Epidermal melanocyte (primary cell): Measurements from ENCODE around the gene PRKCZ.

Experiments used
- DNase-seq: peaks from one replicate; pipeline ENCODE4 v3.0.0; 2011; ENCODE audit warnings: low spot score; ENCODE audit not compliant: insufficient read length

PRKCZ gene

DNA sequence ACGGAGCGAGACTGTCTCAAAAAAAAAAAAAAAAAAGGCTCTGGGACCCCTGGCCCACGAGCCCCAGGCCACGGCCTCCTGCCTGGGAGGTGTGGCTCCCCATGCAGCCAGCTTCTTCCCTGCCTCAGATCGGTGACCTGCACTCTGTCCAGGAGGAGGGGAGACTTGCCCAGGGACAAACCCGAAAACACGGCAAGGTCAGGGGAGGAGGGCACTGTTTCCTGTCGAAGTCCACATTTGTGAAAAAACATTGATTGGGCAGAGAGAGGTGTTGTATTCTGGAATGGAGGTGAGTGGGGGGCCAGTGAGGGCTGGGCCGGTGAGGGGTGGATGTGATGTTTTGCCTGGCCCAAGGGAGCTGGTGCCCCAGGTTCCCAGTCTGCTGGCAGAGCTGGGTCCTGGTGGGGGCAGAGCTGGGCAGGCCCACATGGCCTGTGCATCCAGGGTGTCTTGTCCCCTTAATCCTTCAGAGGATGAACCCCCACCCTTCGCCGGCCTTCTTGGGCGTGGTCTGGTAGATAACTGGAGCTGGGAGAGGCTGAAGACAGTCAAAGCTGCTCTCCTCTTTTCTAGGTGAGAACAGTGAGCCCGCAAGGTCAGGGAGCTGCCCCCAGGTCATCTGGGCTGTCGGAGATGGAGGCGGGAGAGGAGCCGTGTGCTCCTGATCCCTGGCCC is 156.7 kb downstream of the PRKCZ start:
- no peak for DNase-seq

DNA sequence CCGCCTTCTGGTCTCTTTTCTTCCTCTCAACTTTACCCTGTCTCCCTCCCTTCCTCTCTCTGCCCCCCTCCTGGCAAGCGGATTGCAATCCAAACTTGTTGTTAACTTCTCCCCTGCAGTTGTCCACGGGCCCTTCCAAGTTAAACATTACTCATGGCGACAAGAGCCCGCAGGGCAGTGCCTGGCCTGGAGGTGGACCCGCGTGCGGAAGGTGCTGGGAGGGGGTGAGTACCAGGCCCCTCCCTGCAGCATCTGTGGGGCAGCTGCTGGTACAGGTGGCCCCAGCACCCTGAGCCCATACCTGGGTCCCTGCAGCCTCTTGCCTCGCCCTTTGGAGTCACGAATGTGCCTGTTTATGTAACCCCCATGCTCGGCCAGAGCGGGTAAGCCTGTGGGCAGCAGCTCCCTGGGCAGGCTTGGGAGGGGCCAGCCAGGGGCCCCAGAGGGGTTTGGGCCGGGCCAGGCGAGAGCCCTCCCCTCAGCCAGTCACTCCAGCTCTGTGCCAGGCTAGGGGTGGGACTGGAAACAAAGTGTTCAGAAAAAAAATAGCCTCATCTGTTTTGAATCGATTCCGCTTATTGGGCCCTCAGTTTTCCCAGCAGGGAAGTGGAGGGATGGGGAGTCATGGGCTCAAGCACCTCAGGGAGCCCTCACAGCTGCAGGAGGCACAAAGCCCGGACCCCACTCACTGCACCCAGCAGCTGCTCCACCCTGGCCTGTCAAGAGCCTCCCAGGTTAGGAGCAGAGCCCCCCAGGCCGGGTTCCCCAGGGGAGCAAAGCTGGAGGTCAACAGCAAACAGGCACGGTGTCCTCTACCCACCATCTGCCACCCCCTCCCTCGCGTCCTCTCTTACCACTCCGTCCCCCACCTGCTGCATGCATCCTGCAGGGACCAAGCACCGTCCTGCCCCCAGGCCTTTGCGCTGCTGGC is 158.4 kb downstream of the PRKCZ start:
- DNase-seq = no peak

- no peak for DNase-seq
Measured at GRCh38 chr1:2209400-2210083, 159.3 kb downstream of the PRKCZ start.

DNA sequence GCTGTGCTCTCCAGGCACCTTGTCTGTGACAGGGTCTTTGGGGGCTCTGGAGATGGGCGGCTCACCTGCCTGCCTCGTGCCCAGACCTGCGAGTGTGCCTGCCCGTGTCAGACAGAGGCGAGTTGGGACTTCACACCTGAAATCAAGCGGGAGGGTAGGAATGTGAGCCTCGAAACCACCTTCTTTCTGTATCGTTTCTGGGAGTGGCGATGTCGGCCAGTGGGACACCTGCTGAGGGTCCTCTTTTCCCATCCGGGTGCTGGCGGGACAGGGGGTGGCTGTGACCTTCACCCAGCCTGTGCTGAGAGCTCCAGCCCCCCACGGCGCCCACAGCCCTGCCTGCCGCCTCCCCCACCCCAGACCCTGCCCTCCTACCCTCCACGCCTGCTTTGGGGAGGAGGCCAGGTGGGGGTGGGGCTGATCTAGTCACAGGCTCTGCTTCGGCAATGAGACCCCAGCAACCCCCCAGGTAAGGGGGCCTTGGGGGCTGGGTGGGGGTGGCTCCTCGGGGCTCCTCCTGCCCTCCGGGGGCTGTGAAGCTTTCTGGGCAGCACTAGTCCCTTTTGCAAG is 160.0 kb downstream of the PRKCZ start:
- DNase-seq = no peak

- DNase-seq = no peak
Measured at GRCh38 chr1:2210786-2211185, 160.6 kb downstream of the PRKCZ start.

DNA sequence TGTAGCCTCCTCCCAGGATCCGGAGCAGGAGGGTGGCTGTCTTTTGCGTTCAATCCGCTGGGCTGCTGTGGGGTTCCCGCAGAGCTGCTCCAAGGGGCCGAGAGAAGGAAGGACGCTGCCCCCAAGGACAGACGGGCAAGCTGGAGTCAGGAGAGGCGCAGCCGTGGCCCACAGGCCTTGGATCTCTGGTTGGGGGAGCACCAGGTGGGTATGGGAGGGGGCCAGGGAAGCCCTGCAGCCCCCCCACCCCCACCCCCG is 162.0 kb downstream of the PRKCZ start:
- DNase-seq = no peak

DNA sequence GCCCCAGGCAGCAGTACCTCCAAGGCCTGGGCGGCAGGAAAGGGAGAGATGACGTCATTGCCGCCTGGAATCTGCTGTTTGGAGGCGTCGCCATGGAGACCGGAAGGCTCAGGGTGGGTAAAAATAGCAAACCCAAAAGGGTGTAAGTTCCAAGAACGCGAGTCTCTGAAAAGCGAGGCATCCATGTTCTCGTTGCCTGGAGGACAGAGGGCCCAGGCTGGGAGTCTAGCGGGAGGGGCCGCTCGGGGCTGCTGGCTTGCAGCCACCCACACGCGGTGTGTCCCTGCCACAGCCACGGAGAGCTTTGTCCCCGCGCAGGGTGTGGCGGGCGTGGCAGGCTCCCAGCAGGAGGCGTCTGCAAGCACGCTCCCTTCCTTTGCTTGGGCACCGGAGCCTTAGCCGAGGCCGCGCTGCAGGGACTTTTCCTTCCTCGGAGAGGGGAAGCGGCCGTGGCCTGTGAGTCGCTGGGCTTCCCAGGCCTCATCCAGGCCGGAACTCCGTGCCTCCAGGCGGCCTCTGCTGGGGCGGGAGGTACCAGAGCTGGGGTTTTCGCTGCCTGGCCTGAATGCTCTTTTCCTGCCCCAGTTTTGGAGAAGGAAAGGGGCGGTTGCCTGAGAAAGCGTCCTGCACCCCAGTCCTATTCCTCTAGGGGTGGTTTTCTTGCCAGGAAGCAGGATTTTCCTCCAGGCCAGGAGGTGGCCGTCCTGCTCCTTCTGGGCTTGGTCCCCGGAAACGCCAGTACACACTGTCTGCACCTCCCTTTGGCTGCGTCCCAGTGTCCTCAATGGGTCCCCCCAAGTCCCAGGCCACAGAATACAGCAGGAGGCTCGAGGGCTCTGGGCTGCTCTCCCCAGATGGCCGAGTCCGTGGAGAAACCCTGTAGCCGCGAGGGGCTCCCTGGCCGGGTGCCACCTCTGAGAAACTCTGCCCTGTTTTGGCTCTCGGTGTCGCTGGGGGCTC is 162.6 kb downstream of the PRKCZ start:
- peak; percentile 96 for DNase-seq

- DNase-seq = peak; percentile 67
Measured at GRCh38 chr1:2213576-2214505, 163.6 kb downstream of the PRKCZ start.

DNA sequence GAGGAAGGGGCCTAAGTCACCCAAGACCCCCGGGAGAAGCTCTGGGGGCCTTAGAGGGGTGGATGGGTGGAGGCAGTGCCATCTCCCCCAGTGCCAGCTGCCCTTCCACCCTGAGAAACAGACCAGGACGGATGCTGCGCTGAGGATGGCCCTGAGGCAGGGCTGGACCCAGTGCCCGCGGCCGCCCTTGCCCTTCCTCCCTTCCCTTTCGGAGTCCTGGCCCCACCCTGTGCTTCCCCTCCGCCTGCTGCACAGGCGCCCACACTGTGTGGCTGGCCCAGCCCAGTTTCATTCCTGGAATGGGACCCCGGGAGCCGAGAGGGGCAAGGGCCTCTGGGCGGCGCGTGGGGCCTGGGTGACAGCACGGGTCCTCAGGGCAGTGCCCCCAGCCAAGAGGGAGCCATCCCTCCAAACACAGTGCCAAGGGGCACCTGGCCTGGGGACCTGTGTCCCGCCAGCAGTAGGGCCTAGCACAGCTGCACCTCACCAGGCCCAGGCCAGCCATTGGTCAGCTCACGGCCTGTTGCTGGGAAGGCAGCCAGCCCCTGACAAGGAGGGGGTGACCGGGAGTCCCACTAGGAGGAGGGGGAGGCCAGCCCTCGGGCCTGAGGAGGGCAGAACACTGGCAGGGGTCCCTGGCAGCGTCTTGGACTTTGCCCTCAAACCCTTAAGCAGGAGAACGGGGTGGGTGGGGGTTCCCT is 164.5 kb downstream of the PRKCZ start:
- no peak for DNase-seq

DNA sequence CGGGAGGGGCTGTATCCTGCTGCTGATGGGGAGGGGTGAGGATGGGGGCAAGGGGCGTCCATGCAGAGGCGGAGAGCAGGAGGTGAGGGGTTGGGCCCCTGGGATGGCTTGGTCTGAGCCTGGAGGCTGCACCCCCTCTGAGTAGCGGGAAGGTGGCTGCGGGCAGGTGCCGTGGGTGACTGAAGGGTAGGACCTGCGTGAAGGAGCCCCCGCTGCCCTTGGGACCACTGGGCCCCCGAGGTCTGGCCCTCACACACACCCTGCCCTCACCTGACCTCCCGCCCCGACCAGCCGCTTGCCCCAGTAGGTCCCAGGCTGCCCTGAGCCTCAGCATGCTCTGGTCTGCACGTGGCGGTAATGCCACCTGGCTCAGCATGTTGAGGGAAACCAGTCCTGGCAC is 165.1 kb downstream of the PRKCZ start:
- no peak for DNase-seq

GRCh38 chr1:2215909-2216766 is 165.9 kb downstream of the PRKCZ start:
- no peak for DNase-seq

DNA sequence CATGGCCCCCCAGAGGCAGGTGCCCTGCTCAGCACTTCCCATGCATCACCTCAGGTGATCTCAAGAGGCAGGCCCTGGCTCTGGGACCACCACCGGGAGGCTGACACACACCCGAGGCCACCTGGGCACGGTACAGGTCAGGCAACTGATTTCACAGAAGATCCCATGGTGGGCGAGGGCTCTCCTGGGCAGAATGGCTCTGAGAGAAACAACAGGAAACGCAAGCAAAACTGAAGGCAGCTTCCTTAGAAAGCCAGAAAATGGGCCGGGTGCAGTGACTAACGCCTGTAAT is 166.5 kb downstream of the PRKCZ start:
- DNase-seq = no peak

GRCh38 chr1:2221271-2221670 is 171.1 kb downstream of the PRKCZ start:
- no peak for DNase-seq

DNA sequence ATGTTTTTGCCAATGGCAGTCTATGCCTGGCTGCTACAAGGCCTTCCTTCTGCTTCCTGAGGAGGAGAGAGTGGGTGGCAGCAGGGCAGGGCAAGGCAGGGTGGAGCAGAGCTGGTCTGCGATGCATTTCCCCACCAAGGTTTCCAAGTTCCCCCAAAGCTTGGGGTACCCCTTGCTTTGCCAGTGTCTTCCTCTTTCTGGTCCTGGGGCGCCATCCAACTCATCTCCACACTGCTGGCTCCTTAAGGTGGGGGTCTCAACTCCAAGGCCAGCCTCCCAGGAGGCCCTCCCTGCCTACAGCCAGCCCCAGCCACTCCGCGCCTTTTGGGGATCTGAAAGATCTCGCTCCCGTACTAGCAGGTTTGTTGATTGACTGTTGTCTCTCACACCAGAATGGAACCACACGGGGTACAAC is 174.0 kb downstream of the PRKCZ start:
- DNase-seq = no peak

GRCh38 chr1:2224631-2225428 is 174.6 kb downstream of the PRKCZ start:
- DNase-seq = no peak

- DNase-seq = no peak
Measured at GRCh38 chr1:2226525-2227345, 176.5 kb downstream of the PRKCZ start.
